HG02571 (cell line): ENCODE measurements around the gene TINCR.

ENCODE experiments used
- ATAC-seq: cut with Tn5 transposase; IDR thresholded peaks from one replicate; pipeline ENCODE4 v1.9.1; 2021; ENCODE audit warnings: mild to moderate bottlenecking, moderate library complexity; ENCODE audit not compliant: unreplicated experiment

Gene TINCR

GRCh38 chr19:5520501-5520900, 47.3 kb downstream of the TINCR start:
- no peak for ATAC-seq

GRCh38 chr19:5519076-5519475, 48.7 kb downstream of the TINCR start:
- ATAC-seq, result no peak

- ATAC-seq, result no peak
These were observed 52.0 kb downstream of the TINCR start for GRCh38 chr19:5515737-5516136.

GRCh38 chr19:5514001-5514400, 53.8 kb downstream of the TINCR start:
- no peak for ATAC-seq

GRCh38 chr19:5512715-5513114, 55.0 kb downstream of the TINCR start:
- ATAC-seq, result no peak
